NT2/D1 (cell line): Measurements from ENCODE around the gene ST8SIA3.

Experiments
- SUZ12 ChIP-seq: IDR thresholded peaks from 2 replicates; pipeline ENCODE4 v1.6.1; 2011; ENCODE audit not compliant: insufficient read length, insufficient read depth; ENCODE audit errors: extremely low read depth
- YY1 ChIP-seq: IDR thresholded peaks from 2 replicates; pipeline ENCODE4 v1.6.1; 2011; ENCODE audit not compliant: insufficient read length, insufficient read depth

- TF ChIP-seq YY1 (no peak), SUZ12 (no peak)
Observed at GRCh38 chr18:57389271-57389670, 36.9 kb downstream of the ST8SIA3 start.
